Liver (tissue), 9 donors: ENCODE data around the gene MMP23B. TPM values are rescaled to one million over a fixed set of nuclear protein-coding genes. Genes with fewer than 3 reads are reported as not detected.

Experiments
- DNase-seq: peaks from one replicate; pipeline ENCODE4 v3.0.0-alpha.2; 2017; ENCODE audit warnings: low spot score
- H3K27ac ChIP-seq, 2 donors: one replicate each; pipeline ENCODE4 v1.7.0; 2013; ENCODE audit warnings: inconsistent platforms in 2 of 2, low read length in 2 of 2, control low read depth in 1 of 2, low read depth in 1 of 2, mild to moderate bottlenecking in 1 of 2
- H3K27me3 ChIP-seq, 4 donors: one replicate each; pipeline versions ENCODE4 v1.6.1 to v1.7.0; 2013; ENCODE audit warnings: low read length in 3 of 4, inconsistent platforms in 1 of 4, mild to moderate bottlenecking in 1 of 4, moderate library complexity in 1 of 4; ENCODE audit not compliant: control insufficient read depth in 4 of 4, insufficient read depth in 4 of 4
- H3K36me3 ChIP-seq, 4 donors: one replicate each; pipeline versions ENCODE4 v1.6.1 to v1.7.0; 2013; ENCODE audit warnings: low read length in 3 of 4, mild to moderate bottlenecking in 3 of 4, low read depth in 1 of 4, moderate library complexity in 1 of 4; ENCODE audit not compliant: control insufficient read depth in 4 of 4, insufficient read depth in 3 of 4
- H3K4me1 ChIP-seq, 4 donors: one replicate each; pipeline versions ENCODE4 v1.6.1 to v1.7.0; 2013; ENCODE audit warnings: low read length in 3 of 4, mild to moderate bottlenecking in 3 of 4, moderate library complexity in 1 of 4; ENCODE audit not compliant: control insufficient read depth in 4 of 4, insufficient read depth in 4 of 4
- H3K4me3 ChIP-seq, 3 donors: one replicate each; pipeline versions ENCODE4 v1.6.1 to v1.7.0; 2013; ENCODE audit warnings: low read length in 3 of 3, control low read depth in 1 of 3, low read depth in 1 of 3, mild to moderate bottlenecking in 1 of 3
- H3K9ac ChIP-seq, 2 donors: one replicate each; pipeline ENCODE4 v1.7.0; 2013; ENCODE audit warnings: low read length in 2 of 2, mild to moderate bottlenecking in 2 of 2, moderate library complexity in 2 of 2, control low read depth in 1 of 2, low read depth in 1 of 2
- H3K9me3 ChIP-seq, 4 donors: one replicate each; pipeline versions ENCODE4 v1.6.1 to v1.7.0; 2013; ENCODE audit warnings: low read length in 3 of 4; ENCODE audit not compliant: control insufficient read depth in 4 of 4
- ATF3 ChIP-seq: IDR thresholded peaks from 2 replicates; pipeline ENCODE4 v1.6.1; 2016; ENCODE audit warnings: antibody characterized with exemption
- EGR1 ChIP-seq, 2 donors: IDR thresholded peaks; 2 replicates each; pipeline ENCODE4 v1.6.1; 2016 to 2018; ENCODE audit warnings: antibody characterized with exemption in 2 of 2, low read depth in 2 of 2
- FOXA1 ChIP-seq: IDR thresholded peaks from 2 replicates; pipeline ENCODE4 v1.6.1; 2016; ENCODE audit warnings: antibody characterized with exemption
- FOXA2 ChIP-seq: IDR thresholded peaks from 2 replicates; pipeline ENCODE4 v1.6.1; 2016; ENCODE audit warnings: antibody characterized with exemption
- HNF4A ChIP-seq, 2 donors: conservative IDR thresholded peaks; 2 replicates each; pipeline ENCODE4 v1.6.1; 2016; ENCODE audit warnings: antibody characterized with exemption in 2 of 2, mild to moderate bottlenecking in 2 of 2
- JUND ChIP-seq, 2 donors: IDR thresholded peaks; 2 replicates each; pipeline ENCODE4 v1.6.1; 2016; ENCODE audit warnings: antibody characterized with exemption in 2 of 2
- MAX ChIP-seq: IDR thresholded peaks from 2 replicates; pipeline ENCODE4 v1.6.1; 2016; ENCODE audit warnings: antibody characterized with exemption
- NR2F2 ChIP-seq: IDR thresholded peaks from 2 replicates; pipeline ENCODE4 v1.6.1; 2016; ENCODE audit warnings: antibody characterized with exemption
- RAD21 ChIP-seq, 2 donors: IDR thresholded peaks; 2 replicates each; pipeline ENCODE4 v1.6.1; 2016; ENCODE audit warnings: antibody characterized with exemption in 2 of 2, mild to moderate bottlenecking in 2 of 2
- REST ChIP-seq: IDR thresholded peaks from 2 replicates; pipeline ENCODE4 v1.6.1; 2016; ENCODE audit warnings: antibody characterized with exemption, mild to moderate bottlenecking
- RXRA ChIP-seq, 2 donors: IDR thresholded peaks; 2 replicates each; pipeline ENCODE4 v1.6.1; 2017 to 2018; ENCODE audit warnings: antibody characterized with exemption in 2 of 2, mild to moderate bottlenecking in 1 of 2
- SP1 ChIP-seq: IDR thresholded peaks from 2 replicates; pipeline ENCODE4 v1.6.1; 2018; ENCODE audit warnings: antibody characterized with exemption, mild to moderate bottlenecking
- YY1 ChIP-seq: IDR thresholded peaks from 2 replicates; pipeline ENCODE4 v1.6.1; 2016; ENCODE audit warnings: antibody characterized with exemption, mild to moderate bottlenecking
- ZBTB33 ChIP-seq: IDR thresholded peaks from 2 replicates; pipeline ENCODE4 v1.6.1; 2016; ENCODE audit warnings: antibody characterized with exemption
- whole genome bisulfite sequencing: extraction: QIAGEN DNeasy Blood & Tissue Kit; methylation state at CpG from one replicate; pipeline ENCODE4 v1.1.7; 2013; 5-methylcytosine and 5-hydroxymethylcytosine counted together
- polyA plus RNA-seq, 2 donors: library from polyadenylated mRNA; stranded (reverse) in 1 of 2; unstranded in 1 of 2; fragments of 200-250 nt in 1 of 2; fragments of >200 nt in 1 of 2; fragmentation: Nextera tagmentation in 1 of 2; extraction: Ambion mirVana in 1 of 2; gene quantifications; one replicate each; pipeline versions ENCODE4 v1.2.1 to v1.2.3, GENCODE V29; 2013 to 2015
- total RNA-seq, 2 donors: library from RNA; depleted of rRNA; stranded (reverse); fragments of >200 nt; gene quantifications; one replicate each; pipeline ENCODE4 v1.2.3, GENCODE V29; 2014
- donor health status: healthy.
- donor health status: healthy.
- donor health status: healthy.
- donor health status: healthy.
- donor health status: healthy.

MMP23B gene
- total and polyA plus RNA-seq, 4 donors: 0.92 to 4.2 (median 1.5) TPM

GRCh38 chr1:1623631-1624442 lies 8.1 kb upstream of the MMP23B start:
- DNase-seq: no peak
- Histone ChIP-seq H3K36me3 (peaks cover 0 to 19% (median 4%) of the 10 kb centered on the region in 4 donors), H3K4me1 (peaks cover 2 to 16% (median 13%) of the 10 kb centered on the region in 4 donors), H3K9ac (no peak overlapping the region), H3K27ac (no peak overlapping the region), H3K9me3 (no peaks in the 10 kb centered on the region), H3K4me3 (no peak overlapping the region), H3K27me3 (no peaks in the 10 kb centered on the region)
- whole genome bisulfite sequencing: 96% methylated on average over 51 of the region's 51 CpGs
- TF ChIP-seq FOXA1 (no peak), EGR1 (IDR thresholded peaks at IDR 0.05; ENCODE audit: low read depth in 2 of 2) (no peak), YY1 (no peak), ZBTB33 (no peak), NR2F2 (no peak), SP1 (no peak), HNF4A (conservative IDR thresholded peaks at IDR 0.05) (no peak), REST (no peak), JUND (IDR thresholded peaks at IDR 0.05) (no peak)

- no peaks in the 10 kb centered on the region for H3K9me3 ChIP-seq
- H3K4me3 ChIP-seq: no peak overlapping the region
- no peak for DNase-seq
- WGBS: 91% methylated on average over 38 of the region's 38 CpGs
- no peak overlapping the region for H3K9ac ChIP-seq
- TF ChIP-seq RXRA (IDR thresholded peaks at IDR 0.05) (no peak), RAD21 (IDR thresholded peaks at IDR 0.05) (no peak), ZBTB33 (no peak), FOXA2 (no peak), REST (no peak), HNF4A (conservative IDR thresholded peaks at IDR 0.05) (no peak), EGR1 (IDR thresholded peaks at IDR 0.05; ENCODE audit: low read depth in 2 of 2) (no peak), SP1 (no peak), YY1 (no peak), MAX (no peak), NR2F2 (no peak), ATF3 (no peak)
- peaks cover 0 to 10% (median 9%) of the 10 kb centered on the region in 4 donors for H3K4me1 ChIP-seq
- H3K27ac ChIP-seq: no peak overlapping the region
- no peaks in the 10 kb centered on the region for H3K27me3 ChIP-seq
- peaks cover 0 to 20% (median 5%) of the 10 kb centered on the region in 4 donors for H3K36me3 ChIP-seq
Observed at GRCh38 chr1:1624443-1625403, 7.2 kb upstream of the MMP23B start.
